K562 (cell line): ENCODE data around the gene TMEM86B.

Experiments used
- CTCF ChIP-seq, 3 experiments: IDR thresholded peaks in 2 of 3; conservative IDR thresholded peaks in 1 of 3; 2 replicates each; pipeline ENCODE4 v1.5.1; 2011 to 2012; ENCODE audit warnings: low read length in 3 of 3, mild to moderate bottlenecking in 3 of 3, control low read depth in 2 of 3, improper control_type of control experiment in 1 of 3, inconsistent platforms in 1 of 3, low read depth in 1 of 3, mixed read lengths in 1 of 3, moderate library complexity in 1 of 3; ENCODE audit not compliant: insufficient read depth in 2 of 3
- RNF2 ChIP-seq: sonication (generic); IDR thresholded peaks from 2 replicates; pipeline ENCODE4 v1.6.1; 2016
- YBX1 ChIP-seq: fragments of 450-650 bp; IDR thresholded peaks from 2 replicates; pipeline ENCODE4 v1.7.1; 2016; ENCODE audit warnings: mild to moderate bottlenecking
- ZNF134 ChIP-seq: fragments of 250-450 bp; sonication (Bioruptor Pico); conservative IDR thresholded peaks from 2 replicates; pipeline ENCODE4 v1.4.0; 2020

GRCh38 chr19:55244004-55244680 is 15.6 kb upstream of the TMEM86B start:
- TF ChIP-seq CTCF (IDR thresholded peaks at IDR 0.05 in 2 of 3, conservative IDR thresholded peaks at IDR 0.05 in 1 of 3; ENCODE audit: insufficient read depth in 2 of 3, low read depth in 1 of 3, low read length in 3 of 3) (no peak), ZNF134 (CRISPR knock-in tag) (no peak), RNF2 (no peak), YBX1 (no peak)
